ENCODE measurements around the gene PDE10A.
"Not testable (repeated sequence)": the region's sequence is repeated elsewhere in the genome, so short reads cannot be mapped to it uniquely, and the experiment has no call there.

PDE10A gene

DNA sequence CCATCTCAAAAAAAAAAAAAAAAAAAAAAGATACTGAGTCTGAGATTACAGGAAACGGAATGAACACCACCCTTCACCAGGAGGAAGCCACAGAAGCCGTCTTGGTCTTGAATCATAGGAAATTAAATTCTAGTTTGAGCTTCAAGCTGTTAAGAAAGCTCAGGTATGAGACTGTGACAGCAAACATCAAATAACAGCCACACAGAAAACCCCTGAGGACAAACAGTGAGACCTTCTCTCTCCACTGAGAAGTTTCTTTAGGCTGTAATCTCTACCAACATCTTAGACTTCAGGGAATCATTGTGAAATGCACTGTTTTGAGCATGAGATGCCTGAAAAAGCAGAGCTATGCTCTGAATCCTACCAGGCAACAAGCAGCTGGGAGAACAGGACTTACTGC is 30.8 kb downstream of the PDE10A start:
- DNase-seq (ENCODE audit: low read depth), result no peak
- no peak overlapping the region for H3K4me3 ChIP-seq (ENCODE audit: low read depth, low read length)
- TF ChIP-seq, protein P1, sequence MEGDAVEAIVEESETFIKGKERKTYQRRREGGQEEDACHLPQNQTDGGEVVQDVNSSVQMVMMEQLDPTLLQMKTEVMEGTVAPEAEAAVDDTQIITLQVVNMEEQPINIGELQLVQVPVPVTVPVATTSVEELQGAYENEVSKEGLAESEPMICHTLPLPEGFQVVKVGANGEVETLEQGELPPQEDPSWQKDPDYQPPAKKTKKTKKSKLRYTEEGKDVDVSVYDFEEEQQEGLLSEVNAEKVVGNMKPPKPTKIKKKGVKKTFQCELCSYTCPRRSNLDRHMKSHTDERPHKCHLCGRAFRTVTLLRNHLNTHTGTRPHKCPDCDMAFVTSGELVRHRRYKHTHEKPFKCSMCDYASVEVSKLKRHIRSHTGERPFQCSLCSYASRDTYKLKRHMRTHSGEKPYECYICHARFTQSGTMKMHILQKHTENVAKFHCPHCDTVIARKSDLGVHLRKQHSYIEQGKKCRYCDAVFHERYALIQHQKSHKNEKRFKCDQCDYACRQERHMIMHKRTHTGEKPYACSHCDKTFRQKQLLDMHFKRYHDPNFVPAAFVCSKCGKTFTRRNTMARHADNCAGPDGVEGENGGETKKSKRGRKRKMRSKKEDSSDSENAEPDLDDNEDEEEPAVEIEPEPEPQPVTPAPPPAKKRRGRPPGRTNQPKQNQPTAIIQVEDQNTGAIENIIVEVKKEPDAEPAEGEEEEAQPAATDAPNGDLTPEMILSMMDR (IDR thresholded peaks at IDR 0.05; ENCODE audit: control insufficient read depth, extremely low read depth, insufficient read depth), result no peak

DNA sequence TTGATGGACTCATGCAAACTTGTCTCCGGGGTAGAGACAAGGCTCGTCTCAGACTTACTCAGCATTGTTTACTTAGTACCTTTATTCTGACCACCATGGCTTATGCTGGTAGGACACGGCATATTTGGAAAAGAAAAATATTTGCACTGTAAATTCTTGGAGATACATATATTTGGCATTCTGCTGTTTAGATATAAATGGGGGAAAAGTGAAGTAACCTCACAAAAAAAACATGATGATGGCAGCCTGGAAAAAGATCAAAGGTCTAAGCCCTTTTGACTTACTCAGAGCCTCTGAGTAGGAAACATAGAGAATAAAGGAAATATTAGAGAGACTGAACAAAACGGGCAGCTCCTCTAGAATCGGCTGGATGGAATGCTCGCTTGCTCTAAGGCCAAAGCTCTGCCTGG is 32.5 kb downstream of the PDE10A start:
- DNase-seq (ENCODE audit: low read depth), result no peak
- H3K4me3 ChIP-seq (ENCODE audit: low read depth, low read length), result no peak overlapping the region
- TF ChIP-seq, protein P1 (IDR thresholded peaks at IDR 0.05; ENCODE audit: control insufficient read depth, extremely low read depth, insufficient read depth), result no peak

DNA sequence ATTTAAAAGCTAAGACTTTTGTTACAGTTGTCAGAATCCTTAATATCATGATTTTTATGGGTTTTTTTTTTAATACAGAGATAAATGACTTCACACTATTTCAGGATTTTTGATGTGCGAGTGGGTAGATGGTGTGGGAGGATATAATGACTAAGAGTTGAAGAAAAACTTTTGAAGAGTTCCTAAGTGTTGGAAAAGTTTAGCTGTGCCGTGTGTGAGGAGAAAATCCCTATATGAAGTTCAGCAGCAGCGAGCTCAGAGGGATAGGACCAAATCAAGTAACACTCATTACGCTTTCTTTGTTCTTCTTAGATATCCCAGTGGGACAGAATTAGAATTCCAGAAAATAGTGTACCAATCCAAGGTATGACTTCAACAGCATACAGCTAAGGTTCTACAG is 34.1 kb downstream of the PDE10A start:
- DNase-seq (ENCODE audit: low read depth), result no peak
- TF ChIP-seq, protein P1 (IDR thresholded peaks at IDR 0.05; ENCODE audit: control insufficient read depth, extremely low read depth, insufficient read depth), result no peak
- no peak overlapping the region for H3K4me3 ChIP-seq (ENCODE audit: low read depth, low read length)

DNA sequence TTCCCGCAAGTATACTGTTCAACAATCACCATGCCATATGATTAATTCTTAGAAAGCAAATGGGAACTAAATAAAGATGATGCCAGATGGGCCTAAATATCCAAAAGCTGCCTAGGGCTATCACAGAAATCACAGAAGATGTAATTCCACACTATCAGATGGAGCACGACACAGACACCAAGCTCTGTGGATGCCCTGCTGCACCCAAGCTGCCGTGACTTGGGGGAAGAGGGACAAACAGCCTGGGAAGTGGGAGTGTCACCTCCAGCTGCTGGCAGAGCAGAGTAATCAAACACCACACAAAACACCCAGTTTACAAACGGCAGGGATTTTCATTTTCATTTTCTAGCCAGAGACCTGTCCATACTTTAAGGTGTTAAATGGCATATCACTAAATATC is 35.7 kb downstream of the PDE10A start:
- TF ChIP-seq, protein P1 (IDR thresholded peaks at IDR 0.05; ENCODE audit: control insufficient read depth, extremely low read depth, insufficient read depth), result no peak
- no peak for DNase-seq (ENCODE audit: low read depth)
- no peak overlapping the region for H3K4me3 ChIP-seq (ENCODE audit: low read depth, low read length)

DNA sequence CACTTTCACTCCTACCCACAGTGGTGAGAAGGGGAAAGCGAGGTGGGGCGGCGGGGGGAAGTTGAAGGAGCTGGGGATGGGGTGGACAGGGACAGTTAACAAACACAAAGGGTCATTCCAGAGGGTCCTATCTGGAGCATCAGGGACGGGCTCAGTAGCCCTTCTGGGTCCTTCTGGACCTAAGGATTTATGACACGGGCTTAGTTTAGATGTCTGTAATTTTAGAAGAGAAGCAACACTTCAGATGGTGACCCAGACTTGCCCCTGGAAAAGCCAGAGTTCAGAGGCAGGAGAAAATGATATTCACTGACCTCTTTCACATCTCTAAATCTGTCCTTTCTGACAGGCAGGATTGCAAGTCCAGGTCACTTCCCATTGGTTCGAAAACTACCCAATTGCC is 36.3 kb downstream of the PDE10A start:
- TF ChIP-seq, protein P1 (IDR thresholded peaks at IDR 0.05; ENCODE audit: control insufficient read depth, extremely low read depth, insufficient read depth), result no peak
- no peak overlapping the region for H3K4me3 ChIP-seq (ENCODE audit: low read depth, low read length)
- no peak for DNase-seq (ENCODE audit: low read depth)

- no peak overlapping the region for H3K4me3 ChIP-seq (ENCODE audit: low read depth, low read length)
- DNase-seq (ENCODE audit: low read depth), result no peak
- TF ChIP-seq, protein P1 (IDR thresholded peaks at IDR 0.05; ENCODE audit: control insufficient read depth, extremely low read depth, insufficient read depth), result no peak
These were observed 38.0 kb downstream of the PDE10A start for GRCh38 chr6:165624871-165625639.

DNA sequence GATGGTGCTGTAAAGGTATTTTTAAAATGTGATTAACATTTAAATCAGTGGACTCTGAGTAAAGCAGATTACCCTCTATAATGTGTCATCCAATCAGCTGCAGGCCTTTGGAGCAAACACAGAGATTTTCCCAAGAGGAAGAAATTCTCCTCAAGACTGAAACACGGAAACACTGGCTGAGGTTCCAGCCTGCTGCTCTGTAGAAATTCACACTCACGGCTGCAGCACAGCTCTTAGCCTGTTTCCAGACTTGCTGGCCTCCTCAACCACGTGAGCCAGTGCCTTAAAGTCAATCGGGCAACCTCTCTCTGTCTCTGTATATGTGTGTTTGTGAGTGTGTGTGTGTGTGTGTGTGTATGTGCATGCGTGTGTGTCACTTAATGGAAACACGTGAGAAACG is 41.1 kb downstream of the PDE10A start:
- DNase-seq (ENCODE audit: low read depth), result no peak
- TF ChIP-seq, protein P1 (IDR thresholded peaks at IDR 0.05; ENCODE audit: control insufficient read depth, extremely low read depth, insufficient read depth), result no peak
- H3K4me3 ChIP-seq (ENCODE audit: low read depth, low read length), result no peak overlapping the region

GRCh38 chr6:165618891-165619290 is 44.1 kb downstream of the PDE10A start:
- H3K4me3 ChIP-seq (ENCODE audit: low read depth, low read length); DNase-seq (ENCODE audit: low read depth): not testable (repeated sequence)

All from LNCaP clone FGC (cell line).